HCT116 (cell line): ENCODE data around the gene MUC4. TPM values are rescaled to one million over a fixed set of nuclear protein-coding genes. Genes with fewer than 3 reads are reported as not detected.

Experiments
- ATAC-seq: fragments of 200-7000 bp; cut with Tn5 transposase; 2 replicates; pipeline ENCODE4 v1.9.1; 2020; ENCODE audit warnings: mild to moderate bottlenecking, moderate library complexity
- BruUV-seq: library from RNA; stranded (reverse); fragments of 400-500 nt; replicated peaks from 2 replicates; lab custom pipeline; 2021; lab: Mats Ljungman, UMichigan
- CTCF ChIA-PET: fragments of 300-600 bp; sonication (Branson Sonifier 250); formaldehyde crosslinking; loops from one replicate; lab custom pipeline; 2021; ENCODE audit warnings: antibody characterized with exemption; lab: Charles Lee
- POLR2A ChIA-PET: fragments of 300-600, 350-600 bp; sonication (Branson Sonifier 250); formaldehyde crosslinking; loops from one replicate; lab custom pipeline; 2021; ENCODE audit warnings: antibody characterized with exemption; lab: Charles Lee
- RAD21 ChIA-PET, 2 experiments: fragments of 300-600 bp; sonication (Branson Sonifier 250); formaldehyde crosslinking; loops; one replicate each; lab custom pipeline; 2023; ENCODE audit warnings: low total read pairs in 2 of 2; ENCODE audit not compliant: uncharacterized antibody in 2 of 2, unreplicated experiment in 2 of 2, low non-redundant PET in 1 of 2; lab: Charles Lee
- DNase-seq: peaks from one replicate; pipeline ENCODE4 v3.0.0-alpha.2; 2010; ENCODE audit warnings: low read depth, low spot score
- H2AFZ ChIP-seq: fragments of 200-600 bp; shearing (Covaris generic), sonication (generic); 2 replicates; pipeline ENCODE4 v1.6.1; 2017; ENCODE audit warnings: low read depth, mixed run types, mixed read lengths, antibody characterized with exemption, low read length; ENCODE audit not compliant: poor library complexity, severe bottlenecking
- H3K27ac ChIP-seq: 2 replicates; pipeline ENCODE4 v1.5.1; 2012; ENCODE audit warnings: low read depth, low read length
- H3K27me3 ChIP-seq: fragments of 200-600 bp; sonication (generic); 2 replicates; pipeline ENCODE4 v1.6.1; 2016; ENCODE audit warnings: mixed run types, low read length, mixed read lengths; ENCODE audit not compliant: insufficient read depth
- H3K36me3 ChIP-seq, 2 experiments: fragments of 200-500 bp in 1 of 2; fragments of 200-600 bp in 1 of 2; sonication (Bioruptor generic) in 1 of 2; sonication (generic) in 1 of 2; 2 replicates each; pipeline versions ENCODE4 v1.5.1 to v1.6.1; 2014 to 2016; ENCODE audit warnings: low read length in 2 of 2, inconsistent platforms in 1 of 2, mixed read lengths in 1 of 2, mixed run types in 1 of 2; ENCODE audit not compliant: insufficient read depth in 2 of 2, control insufficient read depth in 1 of 2
- H3K4me1 ChIP-seq, 2 experiments: fragments of 200-600 bp in 1 of 2; sonication (generic) in 1 of 2; 2 replicates each; pipeline versions ENCODE4 v1.5.1 to v1.6.1; 2012 to 2017; ENCODE audit warnings: low read length in 2 of 2, inconsistent platforms in 1 of 2, mild to moderate bottlenecking in 1 of 2, mixed read lengths in 1 of 2, mixed run types in 1 of 2, moderate library complexity in 1 of 2; ENCODE audit not compliant: insufficient read depth in 2 of 2, control insufficient read depth in 1 of 2
- H3K4me2 ChIP-seq: fragments of 200-600 bp; sonication (generic); 2 replicates; pipeline ENCODE4 v1.6.1; 2017; ENCODE audit warnings: mixed run types, low read length, mixed read lengths
- H3K4me3 ChIP-seq, 2 experiments: fragments of 200-600 bp in 1 of 2; sonication (generic) in 1 of 2; replicated peaks in 1 of 2; 2 replicates each; pipeline ENCODE4 v1.5.1; 2011 to 2016; ENCODE audit warnings: low read length in 2 of 2, control low read depth in 1 of 2, low read depth in 1 of 2, mild to moderate bottlenecking in 1 of 2, mixed read lengths in 1 of 2, mixed run types in 1 of 2
- H3K79me2 ChIP-seq: fragments of 200-600 bp; sonication (generic); 2 replicates; pipeline ENCODE4 v1.6.1; 2017; ENCODE audit warnings: mild to moderate bottlenecking, mixed run types, low read length, moderate library complexity, mixed read lengths; ENCODE audit not compliant: insufficient read depth
- H3K9ac ChIP-seq: fragments of 200-600 bp; sonication (generic); 2 replicates; pipeline ENCODE4 v1.6.1; 2016; ENCODE audit warnings: low read length, mixed read lengths
- H3K9me2 ChIP-seq: fragments of 200-600 bp; sonication (generic), shearing (Covaris generic); 2 replicates; pipeline ENCODE4 v1.6.1; 2017; ENCODE audit warnings: mixed run types, mild to moderate bottlenecking, moderate library complexity; ENCODE audit not compliant: insufficient read depth
- H3K9me3 ChIP-seq, 2 experiments: fragments of 200-500 bp in 1 of 2; fragments of 200-600 bp in 1 of 2; sonication (Bioruptor generic) in 1 of 2; sonication (generic) in 1 of 2; 2 replicates each; pipeline ENCODE4 v1.6.1; 2014 to 2017; ENCODE audit warnings: low read length in 2 of 2, mixed read lengths in 2 of 2, inconsistent platforms in 1 of 2, low read depth in 1 of 2, mild to moderate bottlenecking in 1 of 2, mixed run types in 1 of 2, moderate library complexity in 1 of 2; ENCODE audit not compliant: control insufficient read depth in 1 of 2, insufficient read depth in 1 of 2
- H4K20me1 ChIP-seq: fragments of 200-600 bp; sonication (generic), shearing (Covaris generic); 2 replicates; pipeline ENCODE4 v1.6.1; 2017; ENCODE audit warnings: mixed run types, mild to moderate bottlenecking, moderate library complexity; ENCODE audit not compliant: insufficient read depth
- ELF1 ChIP-seq: IDR thresholded peaks from 2 replicates; pipeline ENCODE4 v1.6.1; 2012; ENCODE audit warnings: low read depth, borderline replicate concordance
- EZH2 ChIP-seq: fragments of 200-600 bp; sonication (generic); IDR thresholded peaks from 2 replicates; pipeline ENCODE4 v1.6.1; 2017; ENCODE audit warnings: antibody characterized with exemption, mixed run types
- FOSL1 ChIP-seq: IDR thresholded peaks from 2 replicates; pipeline ENCODE4 v1.6.1; 2012; ENCODE audit warnings: low read depth
- JUND ChIP-seq: IDR thresholded peaks from 2 replicates; pipeline ENCODE4 v1.6.1; 2012
- MAX ChIP-seq: IDR thresholded peaks from 2 replicates; pipeline ENCODE4 v1.6.1; 2012
- POLR2A ChIP-seq: IDR thresholded peaks from 2 replicates; pipeline ENCODE4 v1.7.0; 2011; ENCODE audit warnings: borderline replicate concordance; ENCODE audit not compliant: insufficient read depth, insufficient read length; ENCODE audit errors: extremely low read depth
- SIN3A ChIP-seq: IDR thresholded peaks from 2 replicates; pipeline ENCODE4 v1.6.1; 2012; ENCODE audit warnings: low read depth
- SP1 ChIP-seq: IDR thresholded peaks from 2 replicates; pipeline ENCODE4 v1.6.1; 2012; ENCODE audit warnings: low read depth
- ZFX ChIP-seq: fragments of 450-650 bp; IDR thresholded peaks from 2 replicates; pipeline ENCODE4 v1.6.1; 2017
- ZNF274 ChIP-seq: fragments of 200-500 bp; sonication (Bioruptor generic); IDR thresholded peaks from 2 replicates; pipeline ENCODE4 v1.6.1; 2014; ENCODE audit warnings: mild to moderate bottlenecking, low read depth, low read length, inconsistent platforms
- intact Hi-C: fragments of 100-400 bp; cut with micrococcal nuclease; formaldehyde crosslinking; loops from 2 replicates; pipeline ENCODE4 v1.10.0; 2022
- total RNA-seq: library from RNA; stranded (reverse); gene quantifications from one replicate; pipeline ENCODE4 v1.2.1, GENCODE V29; 2021; ENCODE audit not compliant: unreplicated experiment

MUC4 gene
- total RNA-seq, 1 experiment from 2014 or later: 0.64 TPM

- no peaks in the 10 kb centered on the region for H4K20me1 ChIP-seq
- intact Hi-C loops: no loop called here
- DNase-seq (no peak), ATAC-seq (no peak)
- ChIA-PET POLR2A (no interaction called here), CTCF (no interaction called here), RAD21 (no interaction called here)
- BruUV-seq: no TSS peak
- no peaks in the 10 kb centered on the region for H3K36me3 ChIP-seq
- no peak for TF ChIP-seq ZNF274
- TF ChIP-seq SIN3A: no peak
- no peak for TF ChIP-seq ZFX
- no peak for TF ChIP-seq EZH2
- no peak for TF ChIP-seq MAX
- TF ChIP-seq ELF1: no peak
- H3K4me2 ChIP-seq: no peak overlapping the region
- H3K9ac ChIP-seq: no peak overlapping the region
- no peaks in the 10 kb centered on the region for H3K4me1 ChIP-seq
- H3K79me2 ChIP-seq: no peaks in the 10 kb centered on the region
- no peak overlapping the region for H3K27ac ChIP-seq
- H3K27me3 ChIP-seq: peaks cover 12% of the 10 kb centered on the region; the same call in 1 of the 2 replicates
- H3K4me3 ChIP-seq: no peak overlapping the region
- H3K9me2 ChIP-seq: no peaks in the 10 kb centered on the region
- no peak overlapping the region for H2AFZ ChIP-seq
- no peaks in the 10 kb centered on the region for H3K9me3 ChIP-seq
Measured at GRCh38 chr3:195802261-195802701, 9.4 kb downstream of the MUC4 start.

GRCh38 chr3:195801251-195802183 is 10.2 kb downstream of the MUC4 start:
- Histone ChIP-seq H3K36me3 (no peaks in the 10 kb centered on the region), H3K9ac (no peak overlapping the region), H3K4me1 (no peaks in the 10 kb centered on the region), H2AFZ (no peak overlapping the region), H3K4me2 (no peak overlapping the region), H3K27ac (no peak overlapping the region), H3K9me3 (no peaks in the 10 kb centered on the region), H3K79me2 (no peaks in the 10 kb centered on the region), H3K9me2 (no peaks in the 10 kb centered on the region), H3K4me3 (no peak overlapping the region), H4K20me1 (no peaks in the 10 kb centered on the region), H3K27me3 (peaks cover 12% of the 10 kb centered on the region; the same call in 1 of the 2 replicates)
- ChIA-PET POLR2A (no interaction called here), RAD21 (no interaction called here), CTCF (no interaction called here)
- ATAC-seq: no peak
- TF ChIP-seq POLR2A (no peak), FOSL1 (no peak), MAX (no peak), JUND (no peak), SP1 (no peak)
- no TSS peak for BruUV-seq
- intact Hi-C loops: no loop called here
- DNase-seq: no peak
